Suppressor macrophage treated with lipopolysaccharide for 1 hour (primary cell): Measurements from ENCODE around the gene GGA3.
"Not testable (repeated sequence)": the region's sequence is repeated elsewhere in the genome, so short reads cannot be mapped to it uniquely, and the experiment has no call there.

Source experiments
- DNase-seq, 3 donors: peaks; one replicate each; pipeline ENCODE4 v3.0.0-alpha.2; 2020 to 2022

Gene GGA3

GRCh38 chr17:75208161-75208560, 53.2 kb downstream of the GGA3 start:
- no peak for DNase-seq

GRCh38 chr17:75207760-75208159, 53.6 kb downstream of the GGA3 start:
- DNase-seq: no peak

- DNase-seq: not testable (repeated sequence)
Measured at GRCh38 chr17:75207050-75207407, 54.4 kb downstream of the GGA3 start.

DNA sequence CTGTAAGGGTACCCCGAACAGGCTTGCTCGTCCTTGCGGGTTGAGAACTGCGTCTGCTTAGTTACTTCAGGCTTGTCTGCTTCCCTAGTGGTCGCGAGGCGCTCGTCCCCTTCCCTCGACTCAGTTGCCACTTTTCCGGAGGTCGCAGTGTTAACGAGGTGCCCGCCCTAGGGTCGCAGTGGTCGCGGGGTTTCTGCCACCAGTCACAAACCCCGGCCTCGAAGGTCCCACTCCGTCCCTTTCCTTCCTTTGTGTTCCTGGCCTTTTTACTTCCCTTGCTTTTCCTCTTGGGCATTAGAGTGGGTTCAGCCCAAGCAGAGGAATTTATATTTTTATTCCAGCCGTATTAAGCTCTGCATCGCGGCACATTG, 55.6 kb downstream of the GGA3 start:
- no peak for DNase-seq

DNA sequence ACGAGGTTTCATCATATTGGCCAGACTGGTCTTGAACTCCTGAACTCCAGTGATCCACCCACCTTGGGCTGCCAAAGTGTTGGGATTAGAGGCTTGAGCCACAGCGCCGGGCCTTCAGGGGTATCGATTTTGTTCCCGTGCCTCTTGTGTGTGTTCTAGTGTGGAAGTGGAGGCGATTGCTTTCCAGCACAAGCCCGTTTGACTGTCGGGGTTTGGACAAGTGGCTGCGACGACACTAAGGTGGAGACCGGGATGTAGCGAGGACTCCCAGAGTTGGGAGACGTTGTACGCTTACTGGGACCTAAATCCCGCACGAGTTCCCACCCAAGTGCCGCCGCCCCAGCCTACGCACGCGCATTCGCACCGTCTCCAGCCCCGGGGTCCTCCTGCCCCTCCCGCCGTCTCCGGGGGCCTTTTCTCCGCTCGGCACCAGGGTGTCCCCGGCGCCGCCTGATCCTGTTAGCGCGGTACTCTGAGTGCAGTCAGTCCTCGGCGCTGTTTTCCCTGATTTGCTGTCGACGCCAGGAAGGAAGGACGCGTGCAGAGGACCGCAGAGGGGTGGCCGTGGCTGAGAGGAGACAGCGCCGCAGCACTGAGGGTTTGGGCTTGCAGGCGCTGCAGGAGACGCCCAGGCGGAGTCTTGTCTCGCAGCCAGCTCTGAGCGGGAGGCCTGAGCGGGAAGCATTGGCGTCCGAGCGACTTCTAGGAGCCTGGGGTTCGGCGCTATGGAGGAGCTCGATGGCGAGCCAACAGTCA, 56.2 kb downstream of the GGA3 start, which contains the start of gene NUP85:
Gene NUP85 (plus strand): TSS at position 643 of the 756 bp plus-strand sequence. CDS start 83 bp downstream, at position 726.
- DNase-seq: peak; percentile 94 to 98 (median 97)

DNA sequence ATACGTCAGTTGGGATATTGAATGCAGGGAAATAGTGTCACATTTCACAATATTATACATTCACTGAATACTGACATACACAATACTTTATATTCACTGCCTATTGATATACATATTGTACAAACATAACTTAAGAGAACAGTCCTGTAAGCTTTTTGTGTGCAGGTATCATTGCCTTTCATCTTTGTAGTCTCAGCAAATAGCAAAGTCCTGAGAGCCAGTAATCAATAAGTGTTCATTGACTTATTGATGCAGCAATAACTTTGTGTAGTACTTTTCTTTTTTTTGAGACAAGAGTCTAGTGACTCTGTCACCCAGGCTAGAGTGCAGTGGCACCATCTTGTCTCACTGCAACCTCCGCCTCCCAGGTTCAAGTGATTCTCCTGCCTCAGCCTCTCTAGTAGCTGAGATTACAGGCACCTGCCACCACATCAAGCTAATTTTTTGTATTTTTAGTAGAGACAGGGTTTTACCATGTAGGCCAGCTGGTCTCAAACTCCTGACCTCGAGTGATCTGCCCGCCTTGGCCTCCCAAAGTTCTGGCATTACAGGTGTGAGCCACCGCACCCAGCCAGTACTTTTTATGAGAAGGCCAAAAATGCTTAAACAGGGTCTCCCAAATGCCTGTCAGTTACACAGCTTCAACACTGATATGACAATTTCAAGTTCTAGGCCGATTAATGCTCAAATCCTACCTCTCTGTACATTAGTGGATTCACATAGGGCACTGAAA, 61.4 kb downstream of the GGA3 start:
- DNase-seq: no peak

GRCh38 chr17:75194879-75195278, 66.5 kb downstream of the GGA3 start:
- DNase-seq: no peak

DNA sequence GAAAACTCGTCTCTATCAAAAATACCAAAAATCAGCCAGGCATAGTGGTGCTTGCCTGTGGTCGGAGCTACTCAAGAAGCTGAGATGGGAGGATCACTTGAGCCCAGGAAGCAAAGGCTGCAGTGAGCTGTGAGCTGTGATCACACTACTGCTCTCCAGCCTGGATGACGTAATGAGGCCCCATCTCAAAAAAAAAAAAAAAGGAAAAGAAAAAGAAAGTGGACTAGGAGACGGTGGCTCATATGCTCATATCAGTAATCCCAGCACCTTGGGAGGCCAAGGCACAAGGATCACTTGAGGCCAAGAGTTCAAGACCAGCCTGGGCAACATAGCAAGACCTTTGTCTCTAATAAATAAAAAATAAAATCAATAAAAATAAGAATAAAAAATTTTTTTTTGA, 69.8 kb downstream of the GGA3 start:
- peak; percentile 53 to 68 (median 64) for DNase-seq

- no peak for DNase-seq
Measured at GRCh38 chr17:75188614-75189013, 72.8 kb downstream of the GGA3 start.
